IPS-20b (cell line): ENCODE measurements around the gene SLC22A3.

Experiments used
- H3K27ac ChIP-seq: one replicate; pipeline ENCODE4 v1.5.1; 2013; ENCODE audit warnings: low read length
- H3K27me3 ChIP-seq: 2 replicates; pipeline ENCODE4 v1.6.1; 2013; ENCODE audit warnings: mild to moderate bottlenecking, low read length, inconsistent platforms; ENCODE audit not compliant: insufficient read depth
- H3K36me3 ChIP-seq: 2 replicates; pipeline ENCODE4 v1.6.1; 2013; ENCODE audit warnings: low read depth, mild to moderate bottlenecking, inconsistent platforms, low read length, moderate library complexity; ENCODE audit not compliant: insufficient read depth
- H3K4me1 ChIP-seq: 2 replicates; pipeline ENCODE4 v1.6.1; 2013; ENCODE audit warnings: mild to moderate bottlenecking, control low read depth, inconsistent platforms, low read length, moderate library complexity; ENCODE audit not compliant: insufficient read depth
- H3K4me3 ChIP-seq: 2 replicates; pipeline ENCODE4 v1.5.1; 2013; ENCODE audit warnings: mild to moderate bottlenecking, low read length, inconsistent platforms
- H3K9ac ChIP-seq: 2 replicates; pipeline ENCODE4 v1.6.1; 2013; ENCODE audit warnings: low read depth, mild to moderate bottlenecking, inconsistent platforms, low read length, moderate library complexity
- H3K9me3 ChIP-seq: 2 replicates; pipeline ENCODE4 v1.6.1; 2013; ENCODE audit warnings: mild to moderate bottlenecking, low read depth, low read length, inconsistent platforms; ENCODE audit not compliant: insufficient read depth

The SLC22A3 gene

DNA sequence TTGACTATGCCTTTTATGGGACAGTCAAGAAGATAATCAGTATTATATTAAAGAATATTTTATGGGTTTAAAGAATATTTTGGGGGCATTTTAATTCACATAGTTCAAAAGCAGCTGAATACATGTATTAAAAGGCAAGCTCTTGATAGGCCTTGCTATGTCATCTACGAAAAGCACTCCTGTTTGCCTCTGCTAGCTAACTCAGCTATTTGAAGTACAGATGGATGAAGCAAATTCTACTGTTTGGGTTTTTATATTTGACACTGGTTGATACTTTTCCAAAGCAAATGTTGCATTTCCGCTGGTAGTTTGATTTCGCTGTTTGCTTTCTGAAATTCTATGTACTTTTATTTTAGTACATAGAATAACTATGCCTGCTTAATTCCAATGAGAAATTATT lies 47.0 kb downstream of the SLC22A3 start:
- Histone ChIP-seq H3K36me3 (no peaks in the 10 kb centered on the region), H3K27ac (no peak overlapping the region), H3K9ac (no peak overlapping the region), H3K4me3 (no peak overlapping the region), H3K4me1 (peaks cover 8% of the 10 kb centered on the region), H3K9me3 (no peaks in the 10 kb centered on the region), H3K27me3 (no peaks in the 10 kb centered on the region)

DNA sequence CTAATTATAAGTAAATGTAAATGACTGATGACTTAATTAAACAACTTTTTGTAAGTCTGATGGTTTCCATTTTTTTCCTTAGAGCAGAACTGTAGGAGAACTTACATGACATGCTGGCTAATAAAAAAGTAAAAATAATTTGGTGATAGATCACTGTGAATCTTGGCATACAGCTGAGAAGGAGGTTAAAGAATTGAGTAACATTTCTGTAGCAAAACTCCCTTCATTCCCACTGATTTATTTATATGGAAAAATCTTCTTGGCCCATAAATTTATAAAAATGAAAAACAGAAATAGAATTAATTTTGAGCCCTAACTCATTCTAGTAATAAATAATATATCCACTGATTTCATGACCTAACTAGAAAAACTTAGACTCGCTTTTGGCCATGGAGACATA lies 48.1 kb downstream of the SLC22A3 start:
- Histone ChIP-seq H3K36me3 (no peaks in the 10 kb centered on the region), H3K27me3 (no peaks in the 10 kb centered on the region), H3K9me3 (no peaks in the 10 kb centered on the region), H3K4me1 (peaks cover 8% of the 10 kb centered on the region), H3K4me3 (no peak overlapping the region), H3K27ac (no peak overlapping the region), H3K9ac (no peak overlapping the region)

DNA sequence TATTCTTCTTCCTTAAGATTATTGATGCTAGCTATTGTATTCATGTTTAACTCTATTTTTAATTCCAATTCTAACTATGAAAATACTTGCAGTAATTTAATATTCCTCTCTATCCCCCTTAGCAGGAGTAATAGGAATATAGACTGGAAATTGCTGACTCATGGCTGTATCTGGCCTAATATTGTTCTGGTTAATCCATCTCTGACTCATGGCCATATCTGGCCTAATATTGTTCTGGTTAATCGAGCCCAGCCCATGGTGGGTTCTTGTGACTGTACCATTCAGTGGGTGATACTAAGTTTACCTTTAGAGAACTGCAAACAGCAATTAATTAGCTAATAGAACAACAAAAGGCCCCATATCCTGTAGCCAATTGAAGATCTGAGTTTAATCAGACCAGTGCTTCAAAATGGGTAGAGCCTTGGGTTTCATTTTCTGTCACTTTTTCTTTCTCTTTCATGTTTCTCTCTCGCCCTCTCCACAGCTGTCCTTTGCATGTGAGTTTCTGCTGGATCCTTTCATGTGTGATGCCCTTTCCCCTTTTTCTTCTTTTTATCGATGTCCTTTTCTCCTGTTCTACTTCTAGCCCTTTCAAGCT lies 50.6 kb downstream of the SLC22A3 start:
- Histone ChIP-seq H3K27ac (no peak overlapping the region), H3K27me3 (no peaks in the 10 kb centered on the region), H3K9me3 (no peaks in the 10 kb centered on the region), H3K36me3 (no peaks in the 10 kb centered on the region), H3K4me1 (peaks cover 8% of the 10 kb centered on the region), H3K4me3 (no peak overlapping the region), H3K9ac (no peak overlapping the region)

DNA sequence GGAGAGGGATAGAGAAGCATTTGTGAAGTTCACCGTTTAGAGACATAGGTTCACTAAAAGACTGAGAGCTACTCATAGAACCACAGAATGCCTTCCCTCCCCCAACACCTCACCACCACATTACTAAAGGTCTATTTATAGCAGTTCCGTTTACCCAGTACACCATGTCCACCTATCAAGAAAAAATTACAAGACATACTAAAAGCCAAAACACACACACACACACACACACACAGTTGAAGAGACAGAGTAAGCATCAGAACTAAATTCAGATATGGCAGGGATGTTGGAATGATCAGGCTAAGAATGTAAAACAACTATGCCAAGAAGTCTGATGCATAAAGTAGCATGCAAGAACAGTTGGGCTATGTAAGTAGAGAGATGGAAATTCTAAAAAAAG lies 52.3 kb downstream of the SLC22A3 start:
- H3K4me1 ChIP-seq = no peaks in the 10 kb centered on the region
- H3K4me3 ChIP-seq = no peak overlapping the region
- no peaks in the 10 kb centered on the region for H3K27me3 ChIP-seq
- H3K9me3 ChIP-seq = no peaks in the 10 kb centered on the region
- no peaks in the 10 kb centered on the region for H3K36me3 ChIP-seq
- no peak overlapping the region for H3K9ac ChIP-seq
- no peak overlapping the region for H3K27ac ChIP-seq

DNA sequence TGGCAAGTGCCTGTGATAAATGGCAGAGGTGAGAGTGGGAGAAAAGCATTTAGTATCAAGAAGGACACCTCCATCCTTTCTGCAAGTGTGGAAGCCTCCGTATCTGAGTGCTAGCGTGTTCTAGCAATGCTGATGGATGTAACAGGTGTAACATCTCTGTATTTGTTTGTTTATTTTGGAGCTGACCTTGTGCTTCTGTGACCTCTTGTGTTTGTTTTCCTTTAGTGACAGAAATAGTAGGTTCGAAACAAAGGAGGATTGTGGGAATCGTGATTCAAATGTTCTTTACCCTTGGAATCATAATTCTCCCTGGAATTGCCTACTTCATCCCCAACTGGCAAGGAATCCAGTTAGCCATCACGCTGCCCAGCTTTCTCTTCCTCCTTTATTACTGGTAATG lies 60.4 kb downstream of the SLC22A3 start:
- no peaks in the 10 kb centered on the region for H3K4me1 ChIP-seq

DNA sequence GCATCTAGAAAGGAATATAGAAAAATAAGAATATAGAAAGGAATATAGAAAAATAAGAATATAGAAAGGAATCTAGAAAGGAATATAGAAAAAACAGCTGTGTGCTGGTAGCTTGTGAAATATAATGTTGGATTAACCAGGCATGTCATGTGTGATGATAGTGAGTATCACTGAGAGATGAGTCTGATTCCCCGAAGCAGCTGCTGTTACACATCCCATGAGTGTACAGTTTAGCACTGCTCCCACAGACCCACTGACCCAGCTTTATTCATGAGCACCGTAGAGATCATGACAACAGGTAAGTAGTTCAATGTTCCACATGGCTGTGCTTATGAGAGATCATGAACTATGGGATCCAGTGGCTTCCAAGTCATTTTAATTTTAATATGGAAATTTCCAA lies 64.8 kb downstream of the SLC22A3 start:
- H3K27ac ChIP-seq = no peak overlapping the region
- no peaks in the 10 kb centered on the region for H3K9me3 ChIP-seq
- no peaks in the 10 kb centered on the region for H3K4me1 ChIP-seq
- H3K27me3 ChIP-seq = no peaks in the 10 kb centered on the region
- H3K36me3 ChIP-seq = no peaks in the 10 kb centered on the region
- no peak overlapping the region for H3K9ac ChIP-seq
- H3K4me3 ChIP-seq = no peak overlapping the region

More for the DNA sequence above, 60.4 kb downstream of the SLC22A3 start:
- no peak overlapping the region for H3K4me3 ChIP-seq
- no peaks in the 10 kb centered on the region for H3K27me3 ChIP-seq
- H3K9me3 ChIP-seq = no peaks in the 10 kb centered on the region
- no peak overlapping the region for H3K27ac ChIP-seq
- H3K9ac ChIP-seq = no peak overlapping the region
- no peaks in the 10 kb centered on the region for H3K36me3 ChIP-seq

DNA sequence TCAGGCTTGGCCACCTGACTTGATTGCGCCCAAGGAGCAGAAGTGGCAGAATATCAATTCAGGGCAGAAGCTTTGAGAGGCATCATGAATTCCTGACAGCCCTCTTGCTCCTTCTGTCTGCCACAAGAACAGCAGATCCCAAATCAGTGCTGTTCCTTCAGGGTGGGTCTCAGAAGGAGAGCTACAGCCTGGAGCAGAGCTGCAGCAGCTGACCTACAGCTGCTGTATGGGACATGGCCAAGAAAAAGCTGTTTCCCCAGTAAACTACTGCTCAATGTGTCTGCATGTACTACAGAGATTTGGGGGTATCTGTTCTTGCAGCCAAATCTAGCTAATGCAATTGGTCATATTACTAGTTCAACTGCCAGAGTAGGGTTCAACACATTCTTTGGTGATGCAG lies 69.0 kb downstream of the SLC22A3 start:
- Histone ChIP-seq H3K9me3 (no peaks in the 10 kb centered on the region), H3K27ac (no peak overlapping the region), H3K9ac (no peak overlapping the region), H3K27me3 (no peaks in the 10 kb centered on the region), H3K36me3 (no peaks in the 10 kb centered on the region), H3K4me3 (no peak overlapping the region), H3K4me1 (no peaks in the 10 kb centered on the region)

DNA sequence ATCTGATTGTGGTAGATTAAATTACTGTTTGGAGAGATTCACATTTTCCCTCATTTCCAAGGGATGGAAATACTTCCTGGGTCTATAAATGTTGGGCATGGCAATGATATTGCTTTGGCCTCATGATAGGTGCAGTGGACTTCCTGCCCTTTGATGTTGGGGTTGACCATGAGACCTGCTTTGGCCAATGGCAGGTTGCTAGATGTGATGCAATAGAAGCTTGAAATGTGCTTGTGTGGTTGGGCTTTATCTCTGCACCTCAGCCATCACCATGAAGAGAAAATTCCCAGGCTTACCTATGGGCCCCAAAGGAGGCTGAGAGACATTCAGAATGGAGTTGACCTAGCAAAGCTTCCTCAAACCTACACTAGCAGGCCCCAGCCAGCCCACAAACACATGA lies 69.4 kb downstream of the SLC22A3 start:
- Histone ChIP-seq H3K36me3 (no peaks in the 10 kb centered on the region), H3K4me3 (no peak overlapping the region), H3K9me3 (no peaks in the 10 kb centered on the region), H3K9ac (no peak overlapping the region), H3K27me3 (no peaks in the 10 kb centered on the region), H3K27ac (no peak overlapping the region), H3K4me1 (no peaks in the 10 kb centered on the region)

DNA sequence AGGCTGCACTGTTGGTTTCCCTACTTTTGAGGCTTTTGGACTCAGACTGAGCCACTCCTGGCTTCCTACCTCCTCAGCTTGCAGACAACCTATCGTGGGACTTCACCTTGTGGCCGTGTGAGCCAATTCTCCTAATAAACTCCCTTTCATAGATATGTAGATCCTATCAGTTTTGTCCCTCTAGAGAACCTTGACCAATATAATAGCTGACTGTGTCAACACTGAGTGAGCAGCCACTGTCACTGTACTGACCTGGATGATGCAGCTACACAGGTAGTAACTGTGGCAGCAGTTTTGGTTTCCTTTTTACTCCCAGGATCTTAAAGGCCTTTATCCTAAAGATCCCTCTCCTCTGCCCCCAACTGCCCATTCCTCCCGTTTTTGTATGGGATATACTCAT lies 70.2 kb downstream of the SLC22A3 start:
- Histone ChIP-seq H3K9me3 (no peaks in the 10 kb centered on the region), H3K4me1 (no peaks in the 10 kb centered on the region), H3K27me3 (no peaks in the 10 kb centered on the region), H3K36me3 (no peaks in the 10 kb centered on the region), H3K4me3 (no peak overlapping the region), H3K27ac (no peak overlapping the region), H3K9ac (no peak overlapping the region)

DNA sequence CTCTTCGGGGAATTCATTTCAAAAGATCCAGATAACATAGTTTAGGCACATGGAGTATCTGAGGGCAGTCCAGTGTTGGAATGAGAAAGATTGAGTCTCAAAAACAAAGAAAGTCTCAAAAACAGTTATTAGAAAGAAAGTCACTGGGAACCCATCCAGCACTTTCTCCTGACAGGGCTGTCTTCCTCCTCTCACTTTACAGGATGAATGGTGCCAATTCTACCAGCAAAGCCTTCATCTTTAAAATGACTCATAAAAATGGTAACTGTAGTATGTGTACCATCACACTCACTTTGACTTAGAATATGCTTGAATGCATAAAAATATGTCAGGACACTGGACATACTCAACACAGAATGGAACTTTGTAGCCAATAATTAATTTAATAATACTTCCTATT lies 71.3 kb downstream of the SLC22A3 start:
- Histone ChIP-seq H3K27me3 (no peaks in the 10 kb centered on the region), H3K9ac (no peak overlapping the region), H3K9me3 (no peaks in the 10 kb centered on the region), H3K27ac (no peak overlapping the region), H3K36me3 (no peaks in the 10 kb centered on the region), H3K4me3 (no peak overlapping the region), H3K4me1 (no peaks in the 10 kb centered on the region)

DNA sequence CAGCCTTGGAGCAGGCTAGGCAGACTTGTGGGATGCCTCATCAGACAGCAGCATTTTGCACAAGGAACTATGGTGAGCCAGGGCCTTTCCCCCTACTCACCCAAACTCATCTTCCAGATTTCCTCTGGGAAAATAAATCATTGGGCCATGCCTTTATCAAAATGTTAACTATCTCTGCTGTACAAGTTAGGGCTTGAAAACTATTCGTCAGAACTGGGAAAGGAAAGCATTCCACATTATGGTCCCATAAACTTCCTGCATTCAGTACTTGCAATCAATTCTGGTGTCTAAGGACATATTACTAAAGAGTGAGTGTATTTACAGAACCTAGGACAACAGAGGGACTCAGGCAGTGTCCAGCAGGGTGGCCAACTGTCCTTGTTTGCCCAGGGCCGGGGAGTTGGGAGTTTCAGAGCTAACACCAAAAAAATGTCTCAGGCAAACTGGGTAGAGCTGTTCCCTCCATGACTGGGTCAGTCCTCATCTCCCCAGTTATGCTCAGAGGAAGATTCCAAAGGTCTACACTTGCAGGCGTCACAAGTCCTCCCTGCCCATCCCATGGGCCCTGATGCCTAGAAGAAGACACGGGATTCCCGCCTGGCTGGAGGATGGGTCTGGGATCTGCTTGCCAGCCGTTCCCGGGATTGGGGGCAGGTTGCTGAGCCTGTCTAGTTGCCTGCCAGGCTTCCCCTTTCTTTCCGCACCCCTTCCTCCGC lies 72.2 kb downstream of the SLC22A3 start:
- Histone ChIP-seq H3K27ac (no peak overlapping the region), H3K9me3 (no peaks in the 10 kb centered on the region), H3K4me1 (no peaks in the 10 kb centered on the region)

DNA sequence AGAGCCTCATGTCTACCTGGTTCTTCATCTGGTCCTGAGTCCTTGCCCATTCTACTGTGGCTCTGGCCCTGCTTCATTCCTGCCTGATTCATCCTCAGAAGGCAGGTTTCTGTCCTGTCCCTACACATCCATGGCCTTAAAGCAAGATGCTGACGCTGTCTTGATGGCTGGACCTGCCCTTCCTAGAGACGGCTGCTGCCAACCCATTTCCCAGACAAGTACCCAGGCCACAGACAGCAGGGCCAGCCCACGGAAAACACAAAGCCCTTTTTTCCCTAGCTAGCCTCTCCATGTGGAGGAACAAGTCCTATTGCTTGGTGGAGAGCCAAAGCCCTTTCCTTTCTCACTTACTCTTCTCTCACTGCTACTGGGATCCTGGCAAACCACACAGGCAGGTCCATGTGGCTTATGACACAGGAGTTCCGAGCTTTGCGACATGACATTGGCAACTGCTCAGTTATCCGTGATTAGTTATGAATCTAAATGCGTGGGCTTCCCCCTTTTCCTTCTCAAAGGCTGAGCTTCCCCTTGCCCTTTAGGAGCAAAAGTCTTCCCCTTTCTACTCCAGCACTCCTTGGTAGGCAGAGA lies 72.9 kb downstream of the SLC22A3 start:
- Histone ChIP-seq H3K36me3 (no peaks in the 10 kb centered on the region), H3K27me3 (no peaks in the 10 kb centered on the region), H3K27ac (no peak overlapping the region), H3K9ac (no peak overlapping the region), H3K4me3 (no peak overlapping the region), H3K9me3 (no peaks in the 10 kb centered on the region), H3K4me1 (no peaks in the 10 kb centered on the region)

More for the DNA sequence above, 72.2 kb downstream of the SLC22A3 start:
- H3K9ac ChIP-seq = no peak overlapping the region
- no peak overlapping the region for H3K4me3 ChIP-seq
- no peaks in the 10 kb centered on the region for H3K36me3 ChIP-seq
- H3K27me3 ChIP-seq = no peaks in the 10 kb centered on the region
